B cell (primary cell): ENCODE measurements around the gene GGACT. TPM values are rescaled to one million over a fixed set of nuclear protein-coding genes. Genes with fewer than 3 reads are reported as not detected.

ENCODE experiments used
- ATAC-seq: fragments of 200-7000 bp; cut with Tn5 transposase; one replicate; pipeline ENCODE4 v1.10.0; 2021; ENCODE audit warnings: low read depth, mild to moderate bottlenecking, moderate number of reproducible peaks, moderate library complexity
- CTCF ChIA-PET: fragments of 350-600 bp; sonication (Branson Sonifier 250); formaldehyde crosslinking; loops from one replicate; lab custom pipeline; 2021; ENCODE audit warnings: antibody characterized with exemption, inconsistent platforms; lab: Charles Lee
- POLR2A ChIA-PET: fragments of 350-600 bp; sonication (Branson Sonifier 250); formaldehyde crosslinking; loops from one replicate; lab custom pipeline; 2021; ENCODE audit warnings: antibody characterized with exemption; lab: Charles Lee
- DNase-seq: peaks from one replicate; pipeline ENCODE4 v3.0.0; 2013
- H2AFZ ChIP-seq: 2 replicates; pipeline ENCODE4 v1.6.1; 2012; ENCODE audit warnings: mild to moderate bottlenecking, low read depth, low read length; ENCODE audit not compliant: insufficient read depth, poor library complexity, severe bottlenecking
- H3K27ac ChIP-seq, 2 donors: 1 replicate in 1 of 2; 2 replicates in 1 of 2; pipeline ENCODE4 v1.5.1; 2012 to 2013; ENCODE audit warnings: low read length in 2 of 2, mild to moderate bottlenecking in 2 of 2, moderate library complexity in 1 of 2
- H3K27me3 ChIP-seq, 4 experiments: fragments of 200-600 bp in 1 of 4; sonication (generic) in 1 of 4; replicated peaks in 1 of 4; 1 replicate in 2 of 4; 2 replicates in 2 of 4; pipeline versions ENCODE4 v1.6.1 to v1.7.0; 2013 to 2016; ENCODE audit warnings: low read length in 3 of 4, mild to moderate bottlenecking in 2 of 4, mixed read lengths in 1 of 4, moderate library complexity in 1 of 4; ENCODE audit not compliant: insufficient read depth in 4 of 4, control insufficient read depth in 3 of 4; ENCODE audit errors: control extremely low read depth in 1 of 4
- H3K36me3 ChIP-seq, 2 experiments: replicated peaks in 1 of 2; 1 replicate in 1 of 2; 2 replicates in 1 of 2; pipeline versions ENCODE4 v1.6.1 to v1.7.1; 2013; ENCODE audit warnings: low read length in 1 of 2; ENCODE audit not compliant: insufficient read depth in 2 of 2, control insufficient read depth in 1 of 2; ENCODE audit errors: control extremely low read depth in 1 of 2, extremely low read depth in 1 of 2
- H3K4me1 ChIP-seq, 2 donors: fragments of 200-600 bp in 1 of 2; sonication (generic) in 1 of 2; 1 replicate in 1 of 2; 2 replicates in 1 of 2; pipeline versions ENCODE4 v1.5.1 to v1.6.1; 2013 to 2017; ENCODE audit warnings: low read length in 2 of 2; ENCODE audit not compliant: control insufficient read depth in 2 of 2, insufficient read depth in 2 of 2
- H3K4me2 ChIP-seq: replicated peaks from 2 replicates; pipeline ENCODE3; 2012; ENCODE audit warnings: mild to moderate bottlenecking, low read depth, low read length; ENCODE audit not compliant: poor library complexity, severe bottlenecking
- H3K4me3 ChIP-seq, 5 experiments: fragments of 200-600 bp in 1 of 5; sonication (generic) in 1 of 5; 1 replicate in 3 of 5; 2 replicates in 2 of 5; pipeline versions ENCODE4 v1.5.1 to v1.7.0; 2011 to 2016; ENCODE audit warnings: low read length in 4 of 5, mild to moderate bottlenecking in 4 of 5, low read depth in 2 of 5, control low read depth in 1 of 5, moderate library complexity in 1 of 5; ENCODE audit not compliant: insufficient read depth in 1 of 5; ENCODE audit errors: control extremely low read depth in 1 of 5, extremely low read depth in 1 of 5
- H3K79me2 ChIP-seq: fragments of 200-600 bp; sonication (generic); one replicate; pipeline ENCODE4 v1.6.0; 2016; ENCODE audit warnings: low read length; ENCODE audit not compliant: control insufficient read depth, insufficient read depth
- H3K9ac ChIP-seq: fragments of 200-600 bp; sonication (generic); 2 replicates; pipeline ENCODE4 v1.6.1; 2017; ENCODE audit warnings: mild to moderate bottlenecking, low read length, moderate library complexity
- H3K9me3 ChIP-seq, 3 donors: one replicate each; pipeline versions ENCODE4 v1.6.1 to v1.7.1; 2013; ENCODE audit warnings: low read length in 2 of 3; ENCODE audit not compliant: control insufficient read depth in 2 of 3, insufficient read depth in 1 of 3; ENCODE audit errors: control extremely low read depth in 1 of 3
- H4K20me1 ChIP-seq: 2 replicates; pipeline ENCODE4 v1.6.0; 2012; ENCODE audit warnings: mild to moderate bottlenecking, low read length; ENCODE audit not compliant: insufficient read depth, control insufficient read depth, poor library complexity, severe bottlenecking
- H3K27ac Mint-ChIP-seq: one replicate; pipeline ENCODE4 v1.8.0; 2021; ENCODE audit warnings: mixed read lengths
- H3K27me3 Mint-ChIP-seq: one replicate; pipeline ENCODE4 v1.8.0; 2021; ENCODE audit warnings: mixed read lengths
- H3K4me1 Mint-ChIP-seq: one replicate; pipeline ENCODE4 v1.8.0; 2021; ENCODE audit warnings: mixed read lengths
- H3K4me3 Mint-ChIP-seq: one replicate; pipeline ENCODE4 v1.8.0; 2021; ENCODE audit warnings: mixed read lengths
- H3K9me3 Mint-ChIP-seq: one replicate; pipeline ENCODE4 v1.8.0; 2022; ENCODE audit warnings: mixed read lengths; ENCODE audit not compliant: insufficient read depth
- CTCF ChIP-seq: fragments of 200-600 bp; IDR thresholded peaks from one replicate; pipeline ENCODE4 v1.8.0; 2022; ENCODE audit warnings: antibody characterized with exemption, mild to moderate bottlenecking
- EZH2 ChIP-seq: IDR thresholded peaks from 2 replicates; pipeline ENCODE4 v1.6.1; 2012; ENCODE audit warnings: borderline replicate concordance, low read depth, mild to moderate bottlenecking, moderate library complexity, low read length; ENCODE audit not compliant: insufficient read depth, poor library complexity, severe bottlenecking
- WGBS: methylation state at CpG from one replicate; pipeline ENCODE4 v1.1.5; 2013; ENCODE audit warnings: missing lambda C conversion rate; ENCODE audit not compliant: insufficient coverage; 5-methylcytosine and 5-hydroxymethylcytosine counted together
- intact Hi-C: fragments of 100-400 bp; cut with micrococcal nuclease; formaldehyde crosslinking; loops from one replicate; pipeline ENCODE4 v1.10.0; 2022
- polyA plus RNA-seq: library from polyadenylated mRNA; depleted of rRNA; stranded (reverse); fragments of >200 nt; gene quantifications from 2 replicates; pipeline ENCODE4 v1.2.3, GENCODE V29; 2012
- total RNA-seq, 2 donors: library from RNA; stranded (reverse); fragments of 120-200 nt in 1 of 2; gene quantifications; 1 replicate in 1 of 2; 2 replicates in 1 of 2; pipeline versions ENCODE4 v1.2.3 to v1.2.4, GENCODE V29; 2013 to 2022

Gene GGACT
- total and polyA plus RNA-seq, 2 donors (not counting 1 experiment from before 2014, with no cell fraction given), result 3.2 to 3.5 TPM

- no peak for TF ChIP-seq EZH2
- TF ChIP-seq CTCF, result no peak
- WGBS, result 100% methylated on average over 1 of the region's 1 CpG
- H3K4me3 Mint-ChIP-seq, result no peak overlapping the region
- H3K4me2 ChIP-seq, result no peak overlapping the region
- no peak overlapping the region for H3K27ac Mint-ChIP-seq
- H3K4me3 ChIP-seq, result no peak overlapping the region
- no peaks in the 10 kb centered on the region for H4K20me1 ChIP-seq
- H3K27me3 Mint-ChIP-seq, result no peaks in the 10 kb centered on the region
- H3K4me1 Mint-ChIP-seq, result no peaks in the 10 kb centered on the region
- no peak for DNase-seq
- no peaks in the 10 kb centered on the region for H3K4me1 ChIP-seq
- no peak overlapping the region for H3K27ac ChIP-seq
- H3K9me3 Mint-ChIP-seq, result no peaks in the 10 kb centered on the region
- intact Hi-C loops, result no loop called here
- no peaks in the 10 kb centered on the region for H3K27me3 ChIP-seq
- H2AFZ ChIP-seq, result no peak overlapping the region
- no peak for ATAC-seq
- H3K79me2 ChIP-seq, result no peaks in the 10 kb centered on the region
- POLR2A ChIA-PET, result no interaction called here
- H3K9ac ChIP-seq, result no peak overlapping the region
- no peaks in the 10 kb centered on the region for H3K36me3 ChIP-seq
- CTCF ChIA-PET, result interaction anchor here (0.6 kb wide), 1 partner anchor 76 kb away, joined by 3 read pairs; no protein-coding TSS in a partner anchor
- H3K9me3 ChIP-seq, result no peaks in the 10 kb centered on the region
These were observed 91.2 kb downstream of the GGACT start for GRCh38 chr13:100497389-100497788.

DNA sequence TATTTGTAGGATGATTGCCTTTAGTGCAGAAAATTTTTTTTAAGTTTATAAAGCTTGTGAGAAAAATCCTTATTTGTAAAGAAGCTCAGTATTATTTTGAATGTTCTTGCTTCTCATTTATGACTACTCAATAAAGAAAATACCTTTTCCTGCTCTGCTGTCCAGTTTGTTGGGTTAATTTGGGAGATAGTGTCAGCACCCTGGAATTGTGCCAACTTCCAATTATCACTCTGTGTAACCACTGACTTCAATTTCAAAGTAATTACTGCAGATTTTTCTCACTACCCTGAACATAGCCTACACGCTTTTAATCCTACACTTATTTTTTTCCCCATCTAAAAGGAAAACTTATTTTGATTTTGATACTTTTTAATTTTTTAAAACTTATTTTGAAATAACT lies 93.1 kb downstream of the GGACT start:
- H3K9ac ChIP-seq, result no peak overlapping the region
- Mint-ChIP-seq H3K27me3 (no peaks in the 10 kb centered on the region), H3K4me1 (no peaks in the 10 kb centered on the region), H3K27ac (no peak overlapping the region), H3K9me3 (no peaks in the 10 kb centered on the region), H3K4me3 (no peak overlapping the region)
- H3K9me3 ChIP-seq, result no peaks in the 10 kb centered on the region
- no peaks in the 10 kb centered on the region for H3K27me3 ChIP-seq
- intact Hi-C loops, result no loop called here
- CTCF ChIA-PET, result no interaction called here
- DNase-seq (no peak), ATAC-seq (no peak)
- WGBS, result no CpG with 5 or more reads among the region's 1 CpG
- no peaks in the 10 kb centered on the region for H3K36me3 ChIP-seq
- H3K4me1 ChIP-seq, result no peaks in the 10 kb centered on the region
- no peaks in the 10 kb centered on the region for H3K79me2 ChIP-seq
- H4K20me1 ChIP-seq, result no peaks in the 10 kb centered on the region
- no peak overlapping the region for H3K4me2 ChIP-seq
- POLR2A ChIA-PET, result no interaction called here
- no peak for TF ChIP-seq CTCF
- no peak for TF ChIP-seq EZH2
- no peak overlapping the region for H3K27ac ChIP-seq
- H2AFZ ChIP-seq, result no peak overlapping the region
- H3K4me3 ChIP-seq, result no peak overlapping the region
